C1 segment of cervical spinal cord (tissue), 14 donors: ENCODE data around the gene ZNF746.

ENCODE experiments used
- DNase-seq, 14 donors: peaks; one replicate each; lab custom pipeline; 2025; lab: John Stamatoyannopoulos, UW

ZNF746 gene

DNA sequence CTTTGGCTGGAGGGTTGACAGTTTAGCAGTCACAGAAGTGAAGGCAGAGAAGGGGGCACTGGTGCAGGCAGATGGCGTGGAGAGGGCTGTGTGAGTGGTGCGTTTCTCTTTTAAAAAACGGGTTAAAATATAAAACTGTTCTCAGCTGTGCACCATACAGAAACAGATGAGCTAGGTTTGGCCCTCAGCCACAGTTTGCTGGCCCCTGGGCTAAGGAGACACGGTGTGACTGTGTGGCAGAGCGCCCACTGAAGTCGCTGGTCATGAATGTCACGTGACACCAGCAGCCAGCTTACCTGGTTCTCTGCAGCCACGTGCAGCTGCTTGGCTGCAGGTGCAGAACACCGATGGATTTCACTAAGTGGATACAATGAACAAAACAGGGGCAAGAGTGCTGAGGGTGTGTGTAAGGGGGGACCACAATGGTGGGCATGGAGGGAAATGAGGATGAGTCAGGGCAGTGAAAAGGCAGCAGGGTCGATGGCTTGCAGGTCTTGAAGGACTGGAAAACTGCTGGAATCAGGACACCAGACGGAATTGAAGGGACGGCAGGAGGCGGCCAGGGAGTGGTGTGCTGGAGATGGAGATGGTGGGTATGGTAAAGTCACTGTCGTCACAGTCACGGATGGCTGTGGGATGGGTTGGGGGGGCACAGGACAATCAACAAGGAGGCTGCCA is 7.4 kb downstream of the ZNF746 start:
- no peak for DNase-seq

DNA sequence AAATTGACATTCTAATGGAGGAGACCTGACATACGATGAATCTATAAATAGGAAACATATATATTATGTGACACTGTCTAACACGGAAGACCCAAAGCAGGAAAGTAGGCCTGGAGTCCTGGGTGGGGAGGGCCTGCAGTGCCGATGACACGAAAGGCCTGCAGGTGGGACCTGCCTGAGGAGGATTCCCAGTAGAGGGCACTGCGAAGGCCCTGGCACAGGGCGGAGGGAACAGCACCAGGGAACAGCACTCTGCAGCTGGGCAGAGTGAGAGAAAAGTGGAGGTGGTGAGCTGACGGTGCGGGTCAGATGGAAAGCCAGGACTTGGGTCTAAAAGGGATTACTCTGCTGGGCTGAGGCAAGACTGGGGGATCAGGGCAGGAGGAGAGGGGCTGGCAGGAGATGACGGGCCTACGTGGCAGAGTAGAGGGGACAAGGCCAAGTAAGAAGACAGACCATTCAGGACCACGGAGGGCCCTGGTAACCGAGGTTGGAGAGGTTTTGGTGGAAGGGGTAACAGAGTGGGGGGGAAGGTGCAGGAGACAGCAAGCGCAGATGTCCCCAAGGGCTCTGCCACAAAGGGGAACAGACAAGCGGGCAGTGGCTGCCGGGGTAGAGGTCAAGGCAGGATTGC is 8.1 kb downstream of the ZNF746 start:
- peak in 1 of 14 donors; percentile 18 for DNase-seq

DNA sequence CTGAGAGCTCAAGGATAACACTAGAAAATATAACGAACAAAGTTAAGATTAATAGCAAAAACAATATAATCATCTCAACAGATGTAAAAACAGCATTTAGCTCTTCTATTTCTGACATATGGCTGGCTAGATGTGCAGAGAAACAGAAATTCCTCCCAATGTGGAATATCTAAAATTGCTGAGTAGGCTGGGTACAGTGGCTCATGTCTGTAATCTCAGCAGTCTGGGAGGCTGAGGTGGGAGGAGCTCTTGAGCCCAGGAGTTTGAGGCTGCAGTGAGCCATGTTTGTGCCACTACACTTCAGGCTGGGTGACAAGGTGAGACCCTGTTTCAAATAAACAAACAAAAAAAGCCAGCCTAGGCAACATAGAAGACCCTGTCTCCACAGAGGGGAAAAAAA is 18.0 kb downstream of the ZNF746 start:
- no peak for DNase-seq

DNA sequence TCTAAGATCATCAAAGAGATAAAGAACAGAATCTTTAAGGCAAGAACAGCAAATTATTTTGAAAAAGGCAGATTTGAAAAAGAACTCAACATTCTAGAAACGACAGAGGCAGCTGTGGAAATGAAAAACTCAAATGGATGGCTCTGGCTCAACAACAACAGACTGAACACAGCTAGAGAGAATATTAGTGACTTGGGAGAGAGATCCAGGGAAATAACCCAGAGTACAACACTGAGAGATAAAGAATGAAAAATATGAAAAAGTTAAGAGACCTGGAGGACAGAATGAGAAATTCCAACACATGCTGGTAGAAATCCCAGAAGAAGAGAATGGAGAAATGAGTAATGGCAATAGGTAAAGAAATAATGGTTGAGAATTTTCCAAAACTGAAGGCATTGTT is 18.9 kb downstream of the ZNF746 start:
- DNase-seq: no peak

DNA sequence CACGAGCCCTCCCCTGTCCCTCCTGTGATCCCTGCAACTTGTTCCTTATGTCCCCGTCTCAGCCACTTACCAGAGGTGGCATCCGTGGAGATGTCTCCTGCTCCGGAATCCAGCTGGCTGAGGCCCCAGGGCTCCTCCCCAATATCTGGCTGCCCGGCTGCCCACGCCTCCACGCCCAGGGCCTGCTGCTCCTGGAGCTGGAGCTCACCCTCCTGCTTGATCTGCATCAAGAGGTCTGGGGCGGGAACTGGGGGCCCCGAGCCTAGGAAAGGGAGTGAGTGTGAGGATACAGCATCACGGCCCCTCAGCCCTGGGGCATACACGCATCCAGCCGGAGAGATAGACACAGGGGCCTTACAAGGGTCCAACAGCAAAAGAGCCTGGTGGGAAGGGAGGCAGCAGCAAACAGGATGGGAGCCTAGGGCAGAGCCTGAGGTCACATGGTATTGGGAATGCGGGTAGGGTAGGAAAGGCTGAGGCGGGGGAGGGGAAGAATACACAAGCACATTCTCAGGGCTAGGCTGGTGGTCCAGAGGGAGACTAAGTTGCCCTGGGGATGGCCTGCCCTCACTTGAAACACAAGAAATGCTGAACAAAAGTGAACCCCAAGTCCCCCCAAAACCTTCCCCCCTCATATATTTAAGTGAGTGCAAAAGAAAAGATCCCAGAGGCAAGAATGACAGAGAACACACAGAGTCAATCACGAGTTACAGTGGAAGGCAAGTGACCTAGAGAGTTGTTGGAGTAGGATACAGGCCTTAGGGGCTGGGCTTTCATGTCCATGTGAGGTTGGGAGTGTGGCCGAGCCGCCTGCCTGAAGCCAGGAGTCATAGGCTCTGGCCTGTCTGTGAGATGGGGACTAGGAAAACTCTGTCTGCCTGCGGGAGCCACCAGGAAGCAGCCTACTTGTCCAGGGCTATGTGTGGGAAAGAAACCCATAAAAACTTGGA is 19.8 kb downstream of the ZNF746 start:
- no peak for DNase-seq

DNA sequence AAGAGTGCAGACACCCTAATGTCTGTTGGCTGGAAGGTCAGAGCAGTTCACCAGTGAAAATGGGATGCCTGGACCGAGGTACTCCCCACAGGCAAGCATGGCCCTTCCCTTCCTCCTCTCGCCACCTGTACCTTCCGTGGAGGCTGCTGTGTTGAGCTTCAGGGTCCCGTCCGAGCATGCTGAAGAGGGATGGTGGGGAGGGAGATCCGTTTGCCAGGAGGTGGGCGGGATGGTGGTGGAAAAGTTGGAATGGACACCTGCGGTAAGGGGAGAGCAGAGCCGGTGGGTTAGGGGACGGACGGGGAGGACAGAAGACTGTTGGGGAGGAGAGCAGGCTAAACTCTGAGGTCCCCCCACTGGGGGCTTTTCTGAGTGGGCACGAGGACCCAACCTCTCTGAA is 20.8 kb downstream of the ZNF746 start:
- DNase-seq: no peak

DNA sequence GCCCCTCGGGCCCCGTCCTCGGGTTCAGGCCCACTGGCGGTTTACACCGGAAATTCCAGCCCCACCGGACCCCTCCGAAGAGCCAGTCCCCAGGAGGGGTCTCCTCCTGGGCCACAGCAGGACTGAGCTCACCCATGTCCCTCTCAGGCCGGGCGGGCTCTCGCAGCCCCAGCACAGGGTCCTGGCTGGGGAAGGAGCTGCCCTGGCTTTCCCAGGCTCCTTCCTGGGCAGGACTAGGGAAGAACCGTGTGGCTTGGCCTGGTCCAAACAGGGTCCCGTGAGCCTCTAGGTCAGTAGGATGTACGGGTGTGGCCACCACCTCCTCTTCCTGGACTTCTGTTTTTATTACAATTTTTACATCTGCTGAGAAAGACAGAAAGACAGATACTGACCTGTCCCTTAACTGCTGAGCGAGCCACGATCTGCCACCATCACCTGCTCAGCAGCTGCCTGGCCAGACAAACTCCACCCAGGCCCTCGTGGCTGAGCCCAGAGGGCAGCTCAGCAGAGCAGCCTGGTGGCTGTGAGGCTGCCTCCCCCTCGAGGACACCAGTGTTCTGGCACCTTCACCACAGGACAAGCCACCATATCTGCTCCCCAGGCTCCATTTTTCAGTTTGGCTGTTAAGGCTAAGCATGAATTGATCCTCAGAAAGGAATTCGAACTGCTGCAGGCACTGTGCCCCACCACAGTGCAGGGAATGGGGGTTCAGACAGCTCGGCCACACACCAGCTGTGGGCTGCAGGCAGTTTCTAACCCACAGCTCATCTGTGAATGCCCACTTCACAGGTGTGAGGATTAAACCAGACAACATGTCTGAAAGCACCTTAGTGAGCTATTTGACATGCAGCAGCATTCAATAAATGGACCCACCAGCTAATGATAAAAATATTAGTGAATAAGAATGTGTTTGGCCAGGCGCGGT is 22.2 kb downstream of the ZNF746 start:
- no peak for DNase-seq

DNA sequence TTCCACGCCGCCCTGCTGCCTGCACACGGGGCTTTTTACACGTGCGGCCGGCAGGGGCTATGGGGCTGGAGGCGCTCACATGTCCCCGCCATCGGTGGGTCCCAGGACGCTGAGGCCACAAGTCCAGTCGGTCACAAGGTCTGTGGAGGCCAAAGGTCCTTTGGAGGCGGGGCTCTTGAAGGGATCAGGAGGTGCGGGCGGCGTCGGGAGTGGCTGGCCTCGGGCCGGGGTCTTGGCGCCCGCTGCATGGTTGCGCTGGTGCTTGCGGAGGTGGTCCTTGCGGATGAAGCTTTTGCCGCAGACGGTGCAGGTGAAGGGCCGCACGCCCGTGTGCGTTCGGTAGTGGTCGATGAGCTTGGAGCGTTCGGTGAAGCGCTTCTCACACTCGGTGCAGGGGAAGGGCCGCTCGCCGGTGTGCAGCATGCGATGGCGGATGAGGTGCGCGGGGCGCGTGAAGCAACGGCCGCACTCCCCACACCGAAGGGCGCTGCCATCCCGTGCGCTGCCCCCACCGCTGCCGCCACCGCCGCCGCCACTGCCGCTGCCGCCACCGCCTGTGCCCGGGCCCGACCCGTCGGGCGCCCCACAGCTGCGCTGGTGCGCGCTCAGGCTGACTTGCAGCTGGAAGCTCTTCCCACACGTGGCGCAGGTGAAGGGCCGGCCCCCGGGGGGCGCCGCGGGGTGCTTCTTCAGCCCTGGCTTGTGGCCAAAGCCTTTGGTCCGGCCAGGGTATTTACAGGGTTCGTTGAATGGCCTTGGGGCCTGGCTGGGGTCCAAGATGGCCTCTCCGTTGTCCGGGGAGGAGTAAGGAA is 23.1 kb downstream of the ZNF746 start:
- DNase-seq: no peak

DNA sequence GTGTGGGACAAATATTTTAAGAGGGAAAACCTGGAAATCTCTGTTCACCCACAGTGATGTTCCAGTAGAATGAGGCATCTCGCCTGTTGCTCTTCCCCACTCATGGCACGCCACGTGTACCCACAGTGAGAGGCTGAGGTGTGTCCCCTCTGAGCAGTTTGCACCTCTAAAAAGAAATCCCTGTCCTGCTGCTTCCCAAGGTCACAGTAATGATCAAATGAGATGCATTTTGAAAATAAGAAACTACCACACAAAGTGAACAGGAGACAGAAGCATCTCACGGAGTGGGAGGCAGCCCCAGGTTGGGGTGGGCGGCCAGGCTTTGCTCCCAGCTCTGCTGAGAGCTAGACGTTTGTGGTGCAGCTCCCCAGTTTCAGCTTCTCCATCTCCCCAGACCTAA is 24.4 kb downstream of the ZNF746 start:
- DNase-seq: no peak

DNA sequence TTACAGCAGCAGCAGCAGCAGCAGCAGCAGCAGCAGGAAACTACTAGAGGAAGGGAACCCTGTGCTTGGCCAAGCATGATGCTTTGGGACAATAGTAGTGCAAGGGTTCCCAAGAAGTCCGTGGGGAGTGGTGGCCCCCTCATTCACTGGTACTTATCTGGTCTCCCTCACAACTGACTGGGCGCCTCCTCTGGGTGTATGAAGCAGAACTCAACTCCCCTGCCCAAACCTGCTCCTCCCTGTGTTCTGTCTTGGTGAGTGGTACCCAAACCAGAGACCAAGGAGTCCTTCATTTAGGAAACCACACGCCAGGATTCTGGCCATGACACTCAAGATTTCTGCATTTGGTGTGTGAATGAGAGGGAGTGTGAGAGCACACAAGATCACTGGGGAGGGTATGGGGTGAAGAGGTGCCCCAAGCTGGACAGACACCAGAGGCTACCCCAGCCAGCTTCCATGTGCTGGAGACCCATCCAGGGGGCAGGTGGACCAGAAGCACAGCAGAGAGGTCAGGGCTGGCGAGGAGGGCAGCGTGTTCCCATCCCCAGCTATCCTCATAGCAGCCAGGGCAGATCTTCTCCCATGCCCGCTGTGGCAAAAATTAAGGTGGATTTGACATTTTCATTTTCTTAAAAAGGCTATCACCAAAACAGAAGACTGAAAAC is 26.2 kb downstream of the ZNF746 start:
- DNase-seq: no peak

DNA sequence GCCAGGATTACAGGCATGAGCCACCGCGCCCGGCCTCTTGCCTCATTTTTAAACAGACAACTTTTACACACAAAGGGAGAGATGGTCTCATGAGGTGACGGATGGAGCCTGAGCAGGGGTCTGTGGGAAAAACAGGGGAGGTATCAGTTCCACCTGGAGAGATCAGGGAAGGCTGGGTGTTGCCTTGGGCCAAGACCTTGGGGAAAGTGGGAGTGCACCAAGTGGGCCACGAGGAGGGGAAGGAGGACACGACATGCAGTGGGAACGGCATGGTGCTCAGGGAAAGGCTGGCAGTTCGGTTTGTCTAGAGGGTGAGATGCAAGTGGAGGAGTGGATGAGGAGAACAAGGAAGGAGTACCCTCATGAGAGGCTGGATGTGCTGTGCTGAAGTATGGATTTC is 27.8 kb downstream of the ZNF746 start:
- no peak for DNase-seq

DNA sequence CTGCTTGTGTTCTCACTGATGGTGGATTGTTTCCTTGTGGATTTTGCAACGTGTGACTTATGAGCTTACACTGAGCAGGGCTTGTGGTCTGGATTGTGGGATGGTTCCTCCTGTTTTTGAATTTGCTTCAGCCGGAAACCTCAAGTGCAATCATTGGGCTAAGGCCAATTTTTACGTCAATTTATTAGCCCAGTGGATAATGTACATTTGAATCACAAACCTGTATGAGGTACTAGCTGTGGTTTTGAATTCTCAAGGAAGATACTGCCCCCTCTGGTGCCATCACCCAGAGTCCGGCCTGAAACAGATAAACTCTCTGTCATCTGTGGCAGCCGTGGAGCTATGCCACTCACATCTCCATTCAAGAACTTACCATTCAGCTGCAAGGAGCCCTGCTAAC is 29.4 kb downstream of the ZNF746 start:
- DNase-seq: no peak

DNA sequence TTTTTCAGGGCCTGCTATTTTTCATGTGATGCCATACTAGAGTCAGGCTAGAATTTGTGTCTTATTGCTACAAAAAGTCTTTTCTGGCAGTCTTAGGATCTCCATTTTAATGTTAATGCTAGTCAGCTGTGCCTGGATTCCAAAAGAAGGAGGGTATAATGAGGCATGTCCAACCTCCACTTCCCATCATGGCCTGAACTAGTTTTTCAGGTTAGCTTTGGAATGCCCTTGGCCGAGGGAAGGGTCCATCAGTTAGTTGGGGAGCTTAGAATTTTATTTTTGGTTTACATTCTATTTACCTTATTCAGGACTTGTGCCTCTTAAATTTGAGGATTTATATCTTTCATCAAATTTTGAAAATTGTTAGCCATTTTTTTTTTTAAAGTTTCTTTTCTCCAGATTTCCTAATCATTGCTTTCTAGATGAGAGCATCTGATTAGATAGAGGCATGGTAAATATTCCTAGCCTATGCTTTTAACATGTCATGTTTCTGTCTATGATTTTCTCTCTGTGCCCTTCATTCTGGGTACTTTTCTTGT is 30.2 kb downstream of the ZNF746 start:
- DNase-seq: no peak

DNA sequence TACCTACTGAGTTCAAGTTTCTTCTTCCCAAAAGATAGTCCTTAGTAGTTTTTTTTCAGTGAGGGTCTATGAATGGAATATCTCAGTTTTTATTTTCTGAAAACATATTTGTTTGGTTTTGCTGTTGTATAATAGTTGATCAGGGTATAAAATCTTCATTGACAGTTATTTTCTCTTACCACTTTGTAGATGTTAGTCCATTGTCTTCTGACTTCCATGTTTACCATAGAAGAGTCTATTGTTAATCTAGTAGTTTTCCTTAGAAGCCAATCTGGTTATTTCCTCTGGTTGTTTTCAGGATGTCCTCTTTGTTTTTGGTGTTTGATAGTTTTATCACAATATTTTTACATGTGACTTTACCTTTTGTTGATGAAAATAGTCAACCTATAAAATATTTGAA is 31.2 kb downstream of the ZNF746 start:
- DNase-seq: no peak

DNA sequence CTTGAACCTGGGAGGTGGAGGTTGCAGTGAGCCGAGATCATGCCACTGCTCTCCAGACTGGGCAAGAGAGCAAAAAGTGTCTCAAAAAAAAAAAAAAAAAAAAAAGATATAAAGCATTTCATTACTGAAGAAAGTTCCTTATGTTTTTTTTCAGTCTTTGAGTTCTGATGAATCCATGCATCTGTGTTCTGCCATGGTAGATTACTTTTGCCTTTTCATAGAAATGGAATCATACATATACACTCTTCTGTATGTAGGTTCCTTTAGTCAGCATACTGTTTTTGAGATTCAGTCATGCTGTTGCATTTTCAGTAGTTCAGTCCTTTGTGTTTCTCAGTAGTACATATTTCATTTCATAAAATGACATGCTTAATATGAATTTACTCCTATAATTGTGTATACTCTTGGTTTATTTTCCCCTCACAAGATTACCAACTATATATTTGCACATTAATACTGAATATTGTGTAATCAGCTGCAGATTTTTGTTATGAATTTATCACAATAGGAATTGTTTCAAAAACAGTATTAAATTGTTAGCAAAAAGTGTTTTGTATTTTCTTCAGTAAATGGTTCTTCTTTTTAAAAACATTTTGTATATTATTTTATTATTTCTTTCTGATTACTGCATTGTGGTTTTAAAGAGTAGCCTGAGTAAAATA is 34.0 kb downstream of the ZNF746 start:
- no peak for DNase-seq

DNA sequence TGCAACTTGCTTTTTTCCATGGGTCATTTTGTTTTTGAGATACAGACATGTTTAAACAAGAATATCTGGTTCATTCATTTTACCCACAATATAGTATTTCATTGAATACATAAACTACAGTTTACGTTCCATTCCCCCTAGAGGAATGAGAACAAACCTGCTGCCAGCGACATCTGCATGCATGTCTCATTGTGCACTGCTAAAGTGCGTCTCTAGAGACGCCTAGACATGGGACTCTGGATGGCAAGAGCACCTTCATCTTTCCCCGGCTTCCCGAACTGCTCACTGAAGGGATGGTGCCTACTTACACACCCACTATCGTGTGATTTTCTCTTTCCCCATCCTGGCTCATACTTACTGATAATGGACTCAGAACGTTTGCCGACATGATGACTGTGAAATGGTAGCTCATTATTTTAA is 35.5 kb downstream of the ZNF746 start:
- DNase-seq: no peak

DNA sequence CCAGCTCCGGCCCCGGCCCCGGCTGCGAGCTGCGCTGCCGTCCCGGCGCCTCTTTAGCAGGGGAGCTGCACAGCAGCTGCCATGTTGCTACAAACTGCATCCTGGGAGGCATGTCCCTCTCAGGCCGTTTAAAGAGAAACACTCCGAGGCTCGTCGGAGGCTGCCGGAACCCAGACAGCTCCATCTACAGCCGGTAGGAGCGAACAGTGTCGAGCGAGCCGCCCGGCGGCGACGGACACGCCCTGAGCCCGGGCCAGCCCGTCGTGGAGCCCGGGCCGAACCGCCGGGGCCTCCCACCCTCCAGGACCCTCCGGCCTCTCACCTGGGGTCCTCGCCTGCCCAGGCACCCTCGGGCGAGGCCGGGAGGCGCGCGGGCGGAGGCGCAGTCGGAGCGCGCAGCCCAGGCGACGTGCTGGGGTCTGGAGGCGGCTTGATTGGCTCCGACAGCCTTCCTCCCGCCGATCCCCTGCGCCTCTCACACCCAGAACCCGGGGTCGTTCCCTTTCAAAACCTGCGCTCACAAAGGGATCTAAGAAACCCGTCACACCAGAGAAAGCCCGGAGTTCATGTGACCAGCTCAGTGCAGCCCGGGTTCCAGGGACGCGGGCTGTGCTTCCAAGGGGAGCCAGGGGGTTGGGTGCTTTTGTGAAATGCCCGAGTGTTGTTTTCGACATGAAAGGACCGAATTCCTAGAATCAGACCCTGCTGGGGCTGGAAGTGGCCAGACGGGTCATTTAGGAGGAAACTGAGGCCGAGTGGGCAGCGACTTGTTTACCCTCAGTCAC is 36.9 kb downstream of the ZNF746 start, which contains the start of gene ZNF777:
Gene ZNF777, minus strand, starts transcription at position 570 of the 785 bp plus-strand sequence. CDS start 5,040 bp downstream, outside the sequence.
- peak in 12 of 14 donors; percentile 27 to 73 (median 49) for DNase-seq
